Naive B cell (primary cell): ENCODE data around the gene GNPTAB. TPM values are rescaled to one million over a fixed set of nuclear protein-coding genes. Genes with fewer than 3 reads are reported as not detected.

ENCODE experiments used
- ATAC-seq, 2 donors: fragments of 150-1000 bp; cut with Tn5 transposase; 2 replicates each; pipeline ENCODE4 v1.10.0; 2021; ENCODE audit warnings: low read depth in 2 of 2, mild to moderate bottlenecking in 2 of 2, moderate library complexity in 2 of 2
- DNase-seq: peaks from one replicate; pipeline ENCODE4 v3.0.0; 2022
- H3K27ac Mint-ChIP-seq, 6 donors: one replicate each; pipeline ENCODE4 v1.8.0; 2020 to 2022; ENCODE audit warnings: mild to moderate bottlenecking in 6 of 6, mixed read lengths in 6 of 6, moderate library complexity in 5 of 6, inconsistent platforms in 2 of 6
- H3K27me3 Mint-ChIP-seq, 3 donors: one replicate each; pipeline ENCODE4 v1.8.0; 2021 to 2022; ENCODE audit warnings: mixed read lengths in 3 of 3, mild to moderate bottlenecking in 1 of 3
- H3K36me3 Mint-ChIP-seq, 2 donors: one replicate each; pipeline ENCODE4 v1.8.0; 2020 to 2022; ENCODE audit warnings: mixed read lengths in 2 of 2, inconsistent platforms in 1 of 2, mild to moderate bottlenecking in 1 of 2
- H3K4me1 Mint-ChIP-seq, 3 donors: one replicate each; pipeline ENCODE4 v1.8.0; 2020 to 2022; ENCODE audit warnings: mixed read lengths in 3 of 3, inconsistent platforms in 1 of 3, mild to moderate bottlenecking in 1 of 3, moderate library complexity in 1 of 3
- H3K4me3 Mint-ChIP-seq, 8 donors: one replicate each; pipeline ENCODE4 v1.8.0; 2020 to 2022; ENCODE audit warnings: mild to moderate bottlenecking in 8 of 8, mixed read lengths in 8 of 8, moderate library complexity in 8 of 8, inconsistent platforms in 2 of 8
- H3K9me3 Mint-ChIP-seq, 7 donors: one replicate each; pipeline ENCODE4 v1.8.0; 2020 to 2022; ENCODE audit warnings: mixed read lengths in 7 of 7, mild to moderate bottlenecking in 5 of 7, inconsistent platforms in 2 of 7, moderate library complexity in 1 of 7
- polyA plus RNA-seq, 6 donors: library from polyadenylated mRNA; unstranded; fragments of 300-500 nt; fragmentation: Illumina TruSeq; gene quantifications; one replicate each; pipeline ENCODE4 v1.2.3, GENCODE V29; 2021; ENCODE audit warnings: low read depth in 6 of 6

Gene GNPTAB
- polyA plus RNA-seq, 6 donors from 2014 or later = 29.8 to 39.8 (median 33.7) TPM

DNA sequence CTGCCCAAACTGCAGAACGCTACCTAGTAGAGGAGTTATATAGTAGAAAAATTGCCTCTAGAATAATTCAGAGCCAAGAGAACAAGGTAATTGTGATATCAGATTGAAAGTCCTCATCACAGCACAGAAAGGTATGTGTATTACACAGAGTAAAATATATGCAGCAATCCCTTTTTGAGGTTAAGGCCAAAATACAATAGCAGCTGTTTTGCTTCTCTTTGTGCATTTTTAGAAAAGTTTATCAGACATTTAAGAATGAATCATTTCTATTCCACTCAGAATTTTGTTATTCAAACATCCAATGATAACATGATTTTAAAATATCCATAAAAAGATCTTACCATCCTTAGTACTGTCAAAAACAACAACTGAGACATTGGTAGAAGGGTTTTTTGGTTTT lies 45.1 kb downstream of the GNPTAB start:
- no peak for ATAC-seq
- Mint-ChIP-seq H3K4me1 (peaks cover 6 to 11% (median 11%) of the 10 kb centered on the region in 3 donors), H3K27me3 (no peaks in the 10 kb centered on the region), H3K4me3 (no peak overlapping the region), H3K36me3 (peaks cover 20 to 28% of the 10 kb centered on the region in 2 donors), H3K27ac (no peak overlapping the region), H3K9me3 (no peaks in the 10 kb centered on the region)
- no peak for DNase-seq

DNA sequence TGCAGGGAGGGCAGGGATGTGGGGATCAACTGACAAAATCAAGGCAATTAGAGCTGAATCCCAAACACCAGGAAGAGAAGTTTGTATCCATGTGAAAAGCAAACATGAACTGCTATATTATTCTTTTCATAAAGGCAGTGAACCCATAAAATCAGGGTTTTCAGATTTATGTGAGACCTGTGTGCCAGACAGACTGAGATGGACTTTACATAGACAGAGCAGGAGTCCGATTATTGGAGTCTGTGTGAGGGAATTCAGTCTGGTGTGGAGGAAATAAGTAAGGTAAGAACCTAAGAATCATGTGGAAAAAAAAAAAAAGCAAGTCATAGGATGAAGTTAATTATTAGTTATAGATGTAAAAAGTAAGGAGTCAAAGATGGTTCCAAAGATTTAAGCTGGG lies 46.4 kb downstream of the GNPTAB start:
- Mint-ChIP-seq H3K27me3 (no peaks in the 10 kb centered on the region), H3K4me1 (peaks cover 9 to 20% (median 15%) of the 10 kb centered on the region in 3 donors), H3K4me3 (no peak overlapping the region), H3K36me3 (peaks cover 23 to 26% of the 10 kb centered on the region in 2 donors), H3K9me3 (no peaks in the 10 kb centered on the region), H3K27ac (no peak overlapping the region)
- ATAC-seq (no peak), DNase-seq (no peak)

DNA sequence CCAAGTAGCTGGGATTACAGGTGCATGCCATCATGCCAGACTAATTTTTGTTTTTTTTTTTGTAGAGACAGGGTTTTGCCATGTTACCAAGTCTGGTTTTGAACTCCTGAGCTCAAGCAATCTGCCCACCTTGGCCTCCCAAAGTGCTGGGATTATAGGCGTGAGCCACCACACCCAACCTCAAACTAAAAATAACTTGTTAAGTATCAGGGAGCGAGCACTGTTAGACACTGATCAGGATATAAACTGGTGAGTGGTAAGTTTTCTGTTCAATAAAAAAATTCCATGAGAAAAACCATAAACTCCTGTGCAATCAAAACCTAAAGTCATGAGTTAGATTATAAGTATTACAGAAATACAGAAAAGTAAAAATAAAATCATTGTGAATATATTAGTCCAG lies 46.9 kb downstream of the GNPTAB start:
- peak overlapping the region in 1 of 6 donors; percentile 64 for H3K27ac Mint-ChIP-seq

DNA sequence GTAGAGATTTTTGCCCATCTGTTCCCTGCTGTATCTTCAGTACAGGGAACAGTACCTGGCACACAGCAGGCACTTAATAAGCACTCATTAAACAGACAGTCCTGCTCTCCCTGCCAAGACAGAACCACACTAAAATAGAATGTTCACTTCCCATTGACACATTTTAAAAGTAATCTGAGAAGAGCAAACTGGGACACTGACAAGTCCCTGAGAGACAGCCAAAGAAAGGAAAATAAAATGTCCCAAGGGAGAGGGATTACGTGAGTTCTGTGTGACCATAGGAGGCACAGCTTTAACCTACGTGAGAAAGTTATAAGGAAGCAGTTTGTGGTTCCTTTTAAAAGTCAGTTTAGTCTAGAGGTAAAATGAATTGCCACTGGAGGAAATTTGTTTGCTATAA lies 47.6 kb downstream of the GNPTAB start:
- Mint-ChIP-seq H3K9me3 (no peaks in the 10 kb centered on the region), H3K4me1 (peaks cover 9 to 20% (median 15%) of the 10 kb centered on the region in 3 donors), H3K27ac (peak overlapping the region in 4 of 6 donors; percentile 22 to 88 (median 33)), H3K4me3 (no peak overlapping the region), H3K27me3 (no peaks in the 10 kb centered on the region), H3K36me3 (peaks cover 22 to 23% of the 10 kb centered on the region in 2 donors)
- DNase-seq = no peak
- no peak for ATAC-seq

More for the DNA sequence above, 46.9 kb downstream of the GNPTAB start:
- H3K4me1 Mint-ChIP-seq = peaks cover 9 to 20% (median 15%) of the 10 kb centered on the region in 3 donors
- H3K27me3 Mint-ChIP-seq = no peaks in the 10 kb centered on the region
- no peaks in the 10 kb centered on the region for H3K9me3 Mint-ChIP-seq
- H3K36me3 Mint-ChIP-seq = peaks cover 22 to 23% of the 10 kb centered on the region in 2 donors
- no peak for ATAC-seq
- H3K4me3 Mint-ChIP-seq = no peak overlapping the region
- DNase-seq = no peak

DNA sequence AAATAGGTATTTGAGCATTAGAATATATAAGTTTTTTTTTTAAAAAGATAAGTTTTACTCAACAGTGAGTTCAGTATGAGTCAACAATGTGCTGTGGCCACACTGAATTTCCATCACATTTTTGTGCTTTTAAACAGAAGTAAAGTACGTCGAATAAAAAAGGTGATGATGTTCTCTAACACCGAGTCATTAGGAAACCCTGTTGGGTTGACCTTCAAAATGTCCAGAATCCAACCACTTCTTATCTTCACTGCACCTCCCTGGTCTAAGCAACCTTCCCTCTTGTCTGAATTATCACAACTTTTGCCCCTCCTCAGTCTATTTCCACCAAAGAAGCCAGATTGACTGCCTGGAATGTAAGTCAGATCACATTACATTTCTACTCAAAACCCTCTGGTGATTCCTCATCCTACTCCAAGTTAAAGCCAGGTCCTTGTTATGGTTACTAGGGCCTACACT lies 48.5 kb downstream of the GNPTAB start:
- Mint-ChIP-seq H3K4me3 (no peak overlapping the region), H3K36me3 (peaks cover 19 to 23% of the 10 kb centered on the region in 2 donors), H3K27ac (peak overlapping the region in 2 of 6 donors; percentile 22 to 69), H3K27me3 (no peaks in the 10 kb centered on the region), H3K9me3 (no peaks in the 10 kb centered on the region), H3K4me1 (peaks cover 9 to 20% (median 15%) of the 10 kb centered on the region in 3 donors)
- DNase-seq (no peak), ATAC-seq (no peak)

DNA sequence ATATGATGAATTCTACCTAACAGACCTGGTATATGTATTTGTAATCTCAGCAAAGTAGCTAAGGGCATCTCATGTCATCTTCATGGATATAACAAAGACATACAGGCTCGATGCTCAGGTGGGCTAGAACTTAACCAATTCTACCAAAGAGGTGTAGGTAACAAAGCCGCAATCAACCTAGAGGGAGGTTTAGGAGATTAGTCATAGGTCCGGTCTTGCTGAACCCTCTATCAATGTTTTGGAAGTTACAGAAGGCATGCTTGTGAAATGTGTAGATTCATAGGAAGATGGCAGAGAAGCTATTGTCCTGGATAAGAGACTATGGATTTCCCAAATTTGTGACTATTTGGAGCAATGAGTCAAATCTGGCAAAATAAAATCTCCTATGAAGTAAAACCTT lies 48.9 kb downstream of the GNPTAB start:
- DNase-seq = no peak
- Mint-ChIP-seq H3K27ac (no peak overlapping the region), H3K9me3 (no peaks in the 10 kb centered on the region), H3K4me1 (peaks cover 9 to 20% (median 15%) of the 10 kb centered on the region in 3 donors), H3K36me3 (peaks cover 23 to 24% of the 10 kb centered on the region in 2 donors), H3K27me3 (no peaks in the 10 kb centered on the region), H3K4me3 (no peak overlapping the region)
- no peak for ATAC-seq

DNA sequence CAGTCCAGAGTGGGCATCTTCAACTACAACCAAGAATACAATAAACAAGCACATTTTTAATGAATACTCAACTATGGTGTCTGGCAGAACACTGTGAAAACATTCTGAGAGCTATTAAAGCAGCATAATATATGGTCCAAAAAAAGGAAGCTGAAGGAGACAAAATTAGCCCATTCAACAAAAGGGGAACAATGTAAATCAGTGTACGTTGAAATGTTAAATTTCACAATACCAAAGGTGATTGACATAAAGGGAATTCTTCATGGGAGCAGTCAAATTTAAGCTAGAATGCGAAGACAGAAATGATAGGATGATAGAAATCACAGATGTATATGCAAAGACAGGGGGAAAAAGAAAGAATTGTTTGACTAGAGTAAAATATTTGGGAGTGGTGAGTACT lies 50.2 kb downstream of the GNPTAB start:
- peak; percentile 49 to 78 for ATAC-seq
- H3K36me3 Mint-ChIP-seq = peaks cover 23 to 24% of the 10 kb centered on the region in 2 donors

DNA sequence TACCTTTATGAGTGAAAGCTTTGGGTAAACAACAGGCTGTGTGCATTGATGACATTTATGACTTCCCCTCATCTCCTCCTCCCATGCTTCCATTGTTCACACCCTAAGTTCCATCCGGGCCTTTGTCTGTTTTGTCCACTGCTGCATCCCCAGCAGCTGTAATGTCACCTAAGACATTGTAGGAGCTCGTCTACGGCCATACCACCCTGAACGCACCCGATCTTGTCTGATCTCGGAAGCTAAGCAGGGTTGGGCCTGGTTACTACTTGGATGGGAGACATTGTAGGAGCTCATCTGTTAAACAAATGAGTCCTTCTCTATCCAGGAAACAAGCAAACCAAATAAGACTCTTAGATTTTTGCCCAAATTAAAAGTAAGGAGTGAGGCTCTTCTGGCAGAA lies 51.1 kb downstream of the GNPTAB start:
- ATAC-seq (no peak), DNase-seq (no peak)
- Mint-ChIP-seq H3K4me1 (peaks cover 9 to 20% (median 15%) of the 10 kb centered on the region in 3 donors), H3K4me3 (no peak overlapping the region), H3K36me3 (peaks cover 22 to 23% of the 10 kb centered on the region in 2 donors), H3K9me3 (no peaks in the 10 kb centered on the region), H3K27ac (peak overlapping the region in 2 of 6 donors; percentile 29 to 74), H3K27me3 (no peaks in the 10 kb centered on the region)

More for the DNA sequence above, 50.2 kb downstream of the GNPTAB start:
- H3K27me3 Mint-ChIP-seq = no peaks in the 10 kb centered on the region
- H3K4me1 Mint-ChIP-seq = peaks cover 9 to 20% (median 15%) of the 10 kb centered on the region in 3 donors
- no peaks in the 10 kb centered on the region for H3K9me3 Mint-ChIP-seq
- H3K27ac Mint-ChIP-seq = peak overlapping the region in 3 of 6 donors; percentile 47 to 64 (median 55)
- DNase-seq = peak; percentile 5
- H3K4me3 Mint-ChIP-seq = peak overlapping the region in 2 of 8 donors; percentile 0 to 37

DNA sequence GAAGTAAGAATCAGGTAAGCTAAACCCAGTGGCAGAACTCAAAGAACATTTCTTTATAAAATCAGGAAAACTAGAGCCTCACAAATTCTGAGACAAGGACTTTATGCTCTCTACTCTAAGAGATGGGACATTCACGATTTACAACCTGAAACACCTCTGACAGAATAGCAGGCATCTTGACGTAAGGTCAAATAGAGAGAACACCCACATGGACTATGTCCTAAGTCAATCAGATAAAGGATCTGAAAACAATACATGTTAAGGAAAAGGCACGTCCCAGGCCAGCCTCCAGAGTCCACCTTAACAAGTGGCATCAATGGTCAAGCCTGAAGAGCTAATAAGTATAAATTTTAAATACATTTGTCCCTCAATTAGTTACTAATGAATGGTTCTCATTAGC lies 51.6 kb downstream of the GNPTAB start:
- Mint-ChIP-seq H3K27ac (no peak overlapping the region), H3K36me3 (peaks cover 18 to 20% of the 10 kb centered on the region in 2 donors), H3K27me3 (no peaks in the 10 kb centered on the region)

DNA sequence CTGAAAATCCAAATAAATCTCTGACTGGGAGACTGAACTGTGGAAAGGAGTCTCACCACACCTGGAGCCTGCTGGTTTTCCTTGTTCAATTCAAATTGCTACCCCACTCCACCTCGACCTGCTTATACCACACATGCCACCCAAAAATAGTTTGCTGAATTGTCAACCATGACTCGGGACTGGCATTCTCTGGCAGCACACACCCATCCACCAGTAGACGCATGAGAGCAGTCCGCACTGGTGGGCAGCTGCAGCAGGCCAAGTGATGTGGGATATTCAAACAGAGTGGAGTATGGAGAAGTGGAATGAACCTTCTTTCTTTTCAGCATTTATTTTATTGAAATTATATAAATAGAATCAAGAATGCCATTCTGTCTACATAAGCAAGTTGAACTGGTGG lies 52.8 kb downstream of the GNPTAB start:
- ATAC-seq (no peak), DNase-seq (no peak)
- Mint-ChIP-seq H3K4me3 (no peak overlapping the region), H3K36me3 (peaks cover 13 to 14% of the 10 kb centered on the region in 2 donors), H3K27me3 (no peaks in the 10 kb centered on the region), H3K4me1 (peaks cover 17 to 23% (median 21%) of the 10 kb centered on the region in 3 donors), H3K9me3 (no peaks in the 10 kb centered on the region), H3K27ac (peak overlapping the region in 4 of 6 donors; percentile 27 to 83 (median 36))

More for the DNA sequence above, 51.6 kb downstream of the GNPTAB start:
- DNase-seq (no peak), ATAC-seq (no peak)
- H3K9me3 Mint-ChIP-seq = no peaks in the 10 kb centered on the region
- no peak overlapping the region for H3K4me3 Mint-ChIP-seq
- H3K4me1 Mint-ChIP-seq = peaks cover 9 to 20% (median 15%) of the 10 kb centered on the region in 3 donors

DNA sequence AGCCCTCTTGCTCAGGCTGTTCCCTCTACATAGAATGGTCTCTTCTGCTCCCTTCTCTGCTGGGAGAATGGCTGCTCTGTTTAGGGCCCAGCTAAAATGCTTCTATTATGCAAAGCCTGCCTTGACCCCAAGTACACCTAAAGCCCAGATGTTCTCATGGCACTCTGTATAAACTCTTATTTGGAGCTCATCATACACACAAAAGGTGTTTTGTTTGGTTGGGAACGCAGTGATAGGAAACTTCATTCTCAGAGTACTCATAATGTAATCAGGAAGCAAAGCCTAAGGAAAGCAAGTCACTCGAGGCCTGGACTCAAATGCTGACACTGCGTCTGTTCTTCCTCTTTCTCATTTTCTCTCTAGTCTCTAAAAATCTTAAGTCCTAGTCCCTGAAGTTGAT lies 53.3 kb downstream of the GNPTAB start:
- no peaks in the 10 kb centered on the region for H3K27me3 Mint-ChIP-seq
- no peak for DNase-seq
- H3K4me1 Mint-ChIP-seq = peaks cover 17 to 23% (median 18%) of the 10 kb centered on the region in 3 donors
- H3K27ac Mint-ChIP-seq = peak overlapping the region in 5 of 6 donors; percentile 23 to 86 (median 69)
- no peak overlapping the region for H3K4me3 Mint-ChIP-seq
- H3K9me3 Mint-ChIP-seq = no peaks in the 10 kb centered on the region
- H3K36me3 Mint-ChIP-seq = peaks cover 8 to 14% of the 10 kb centered on the region in 2 donors
- no peak for ATAC-seq

DNA sequence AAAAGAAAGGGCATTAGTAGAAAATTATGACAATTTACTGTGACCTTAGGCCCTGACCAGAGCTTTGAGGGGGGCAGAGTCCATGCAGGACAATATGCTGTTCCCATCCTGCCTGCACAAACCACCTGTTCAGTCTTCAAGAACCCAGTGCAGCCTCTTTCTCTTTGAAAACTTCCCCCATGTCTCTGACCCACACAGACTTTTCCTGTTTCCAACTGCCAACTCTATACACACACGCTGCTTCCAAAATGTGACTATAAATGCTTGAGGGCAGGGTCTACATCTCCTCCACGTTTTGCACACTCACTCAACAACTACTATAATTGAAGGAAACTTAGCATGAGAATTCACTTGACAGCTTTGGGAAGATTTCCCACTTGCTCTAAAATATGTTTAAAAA lies 54.9 kb downstream of the GNPTAB start:
- ATAC-seq = no peak
- no peak overlapping the region for H3K4me3 Mint-ChIP-seq
- H3K4me1 Mint-ChIP-seq = peaks cover 13 to 14% (median 14%) of the 10 kb centered on the region in 3 donors
- H3K27me3 Mint-ChIP-seq = no peaks in the 10 kb centered on the region
- H3K27ac Mint-ChIP-seq = no peak overlapping the region
- no peaks in the 10 kb centered on the region for H3K9me3 Mint-ChIP-seq
- H3K36me3 Mint-ChIP-seq = peaks cover 5 to 14% of the 10 kb centered on the region in 2 donors
- DNase-seq = no peak

DNA sequence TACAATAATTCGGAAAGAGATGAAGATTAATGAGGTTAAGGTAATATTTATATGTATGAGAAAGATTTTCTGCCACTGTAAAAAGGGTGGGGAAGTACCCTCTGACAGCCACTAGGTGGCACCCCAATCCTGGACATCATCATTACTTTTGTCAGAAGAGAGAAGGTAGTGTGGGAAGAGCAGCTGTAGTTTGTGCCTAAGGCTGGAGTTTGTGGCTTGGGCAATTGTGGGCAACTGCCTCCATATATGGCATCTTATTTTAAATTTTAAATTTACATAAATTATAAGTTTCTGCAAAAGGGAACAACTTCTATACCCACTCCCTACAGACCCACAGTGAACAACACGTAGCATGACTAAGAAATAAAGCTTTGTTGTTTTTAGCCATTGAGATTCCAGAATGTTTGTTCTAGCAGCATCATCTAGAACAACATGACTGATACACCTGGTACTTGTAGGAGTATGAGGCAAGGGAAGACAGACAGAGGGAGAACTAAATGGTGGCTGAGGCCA lies 57.1 kb downstream of the GNPTAB start:
- Mint-ChIP-seq H3K4me3 (no peak overlapping the region), H3K9me3 (no peaks in the 10 kb centered on the region), H3K27me3 (no peaks in the 10 kb centered on the region), H3K4me1 (peaks cover 3 to 9% (median 8%) of the 10 kb centered on the region in 3 donors), H3K27ac (peak overlapping the region in 2 of 6 donors; percentile 35 to 74), H3K36me3 (peaks cover 10 to 11% of the 10 kb centered on the region in 2 donors)
- peak; percentile 66 for DNase-seq
- peak; percentile 82 to 89 for ATAC-seq

DNA sequence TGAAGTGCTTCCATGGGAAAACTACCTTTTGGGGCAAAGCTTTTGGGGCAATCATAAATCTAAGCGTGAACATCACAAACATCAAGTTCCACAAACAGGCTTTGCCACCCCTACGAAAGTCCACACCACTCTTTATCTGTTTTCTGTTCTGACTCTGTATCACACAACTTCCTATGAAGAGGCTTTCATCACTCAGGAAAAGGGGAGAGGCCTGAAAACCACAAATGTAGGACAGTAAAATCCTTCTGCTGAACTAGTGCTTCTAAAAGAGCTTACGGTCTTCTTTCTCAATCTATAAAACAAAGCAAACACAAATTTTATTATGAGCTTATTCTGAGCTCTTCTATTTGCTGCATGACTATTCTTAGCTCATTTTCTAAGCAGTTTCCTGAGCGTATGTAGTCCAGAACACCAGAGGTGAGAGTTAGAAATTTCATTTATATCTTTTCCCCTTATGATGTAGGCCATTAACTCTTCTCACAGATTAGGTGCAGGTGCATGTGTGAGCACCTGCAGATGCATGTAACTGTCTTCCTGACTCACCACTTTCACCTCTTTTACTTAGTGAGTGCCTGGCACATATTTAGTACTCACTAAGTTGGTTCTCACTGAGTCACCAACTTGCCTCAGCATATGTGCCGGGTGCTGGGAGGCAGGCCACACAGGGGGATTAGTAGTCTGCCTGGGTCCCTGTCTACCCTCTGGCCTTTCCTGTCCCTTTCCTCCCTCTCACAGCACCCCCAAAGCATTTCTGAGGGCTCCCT lies 58.6 kb downstream of the GNPTAB start:
- Mint-ChIP-seq H3K27ac (peak overlapping the region in 2 of 6 donors; percentile 48 to 58), H3K9me3 (no peaks in the 10 kb centered on the region), H3K4me1 (peaks cover 3 to 9% (median 8%) of the 10 kb centered on the region in 3 donors), H3K36me3 (peaks cover 8 to 15% of the 10 kb centered on the region in 2 donors), H3K4me3 (no peak overlapping the region), H3K27me3 (no peaks in the 10 kb centered on the region)
- ATAC-seq (no peak), DNase-seq (no peak)
